HG03575 (cell line): ENCODE results near the gene ARF6.
"Not testable (repeated sequence)": the region's sequence is repeated elsewhere in the genome, so short reads cannot be mapped to it uniquely, and the experiment has no call there.

ENCODE experiments used
- ATAC-seq: cut with Tn5 transposase; IDR thresholded peaks from one replicate; pipeline ENCODE4 v1.9.1; 2021; ENCODE audit not compliant: unreplicated experiment, insufficient number of reproducible peaks, low FRiP score; ENCODE audit errors: extremely low read depth

ARF6 gene

GRCh38 chr14:49873548-49873947 is 19.3 kb upstream of the ARF6 start:
- ATAC-seq, result not testable (repeated sequence)

DNA sequence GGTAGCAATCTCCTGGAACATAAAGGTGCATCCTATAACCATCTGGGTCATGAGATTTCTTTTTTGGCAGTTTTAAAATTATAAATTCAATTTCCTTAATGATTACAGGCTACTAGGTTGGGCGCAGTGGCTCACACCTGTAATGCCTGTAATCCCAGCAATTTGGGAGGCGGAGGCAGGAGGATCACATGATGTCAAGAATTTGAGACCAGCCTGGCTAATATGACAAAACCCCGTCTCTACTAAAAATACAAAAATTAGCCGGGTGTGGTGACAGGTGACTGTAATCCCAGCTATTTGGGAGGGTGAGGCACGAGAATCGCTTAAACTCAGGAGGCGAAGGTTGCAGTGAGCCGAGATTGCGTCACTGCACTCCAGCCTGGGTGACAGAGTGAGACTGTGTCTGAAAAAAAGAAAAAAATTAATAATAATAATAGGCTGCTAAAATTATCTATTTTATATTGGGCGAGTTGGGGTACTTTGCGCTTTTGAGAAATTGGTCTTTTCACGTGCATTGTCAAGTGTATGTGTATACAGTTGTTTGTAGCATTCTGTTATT is 17.2 kb upstream of the ARF6 start:
- ATAC-seq, result no peak

- ATAC-seq, result no peak
These were observed 16.2 kb upstream of the ARF6 start for GRCh38 chr14:49876563-49877127.

DNA sequence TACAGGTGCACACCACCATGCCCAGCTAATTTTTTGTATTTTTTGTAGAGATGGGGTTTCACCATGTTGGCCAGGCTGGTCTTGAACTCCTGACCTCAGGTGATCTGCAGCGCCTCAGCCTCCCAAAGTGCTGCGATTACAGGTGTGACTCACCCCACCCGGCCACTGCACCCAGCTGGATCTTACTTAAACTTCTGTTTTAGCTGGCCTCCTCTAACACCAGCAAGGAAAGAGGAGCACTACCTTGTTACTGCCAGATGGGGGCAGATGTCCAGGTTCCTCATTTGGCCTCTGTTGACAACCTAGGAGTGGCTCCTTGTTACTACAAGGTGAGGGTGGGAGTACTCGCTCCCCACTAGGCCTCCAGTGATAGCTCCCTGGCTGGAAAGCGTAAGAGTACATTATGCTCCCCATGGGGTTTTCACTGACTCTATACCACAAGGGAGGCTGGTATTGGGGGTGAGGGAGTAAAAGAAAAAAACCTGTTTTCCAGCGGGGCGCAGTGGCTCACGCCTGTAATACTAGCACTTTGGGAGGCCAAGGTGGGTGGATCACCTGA is 13.2 kb upstream of the ARF6 start:
- ATAC-seq, result no peak

DNA sequence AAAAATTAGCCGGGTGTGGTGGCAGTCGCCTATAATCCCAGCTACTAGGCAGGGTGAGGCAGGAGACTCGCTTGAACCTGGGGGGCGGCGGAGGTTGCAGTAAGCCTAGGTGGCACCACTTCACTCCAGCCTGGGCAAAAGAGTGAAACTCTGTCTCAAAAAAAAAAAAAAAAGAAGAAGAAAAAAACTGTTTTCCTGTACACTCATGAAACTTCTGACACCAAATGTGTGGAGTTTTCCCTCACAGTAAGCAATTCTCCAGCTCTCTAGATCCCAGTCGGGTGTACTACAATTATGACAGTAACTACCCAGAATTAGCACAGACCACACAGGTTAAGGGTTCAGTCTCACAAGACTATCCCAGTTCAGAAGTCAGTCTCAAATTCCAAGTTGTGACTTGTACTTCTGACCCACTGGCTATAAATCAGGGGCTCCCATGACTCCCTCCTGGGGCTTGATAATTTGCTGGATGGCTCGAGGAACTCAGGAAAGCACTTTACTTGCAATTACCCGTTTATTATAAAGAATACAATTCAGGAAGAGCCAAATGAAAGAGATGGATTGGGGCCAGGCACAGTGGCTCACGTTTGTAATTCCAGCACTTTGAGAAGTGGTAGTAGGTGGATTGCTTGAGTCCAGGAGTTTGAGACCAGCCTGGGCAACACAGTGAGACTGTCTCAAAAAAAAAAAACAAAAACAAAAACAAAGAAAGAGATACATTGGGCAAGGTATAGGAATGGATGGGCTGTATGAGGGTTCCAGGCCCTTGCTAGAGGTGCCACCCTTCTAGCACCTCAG is 12.4 kb upstream of the ARF6 start:
- ATAC-seq, result no peak

DNA sequence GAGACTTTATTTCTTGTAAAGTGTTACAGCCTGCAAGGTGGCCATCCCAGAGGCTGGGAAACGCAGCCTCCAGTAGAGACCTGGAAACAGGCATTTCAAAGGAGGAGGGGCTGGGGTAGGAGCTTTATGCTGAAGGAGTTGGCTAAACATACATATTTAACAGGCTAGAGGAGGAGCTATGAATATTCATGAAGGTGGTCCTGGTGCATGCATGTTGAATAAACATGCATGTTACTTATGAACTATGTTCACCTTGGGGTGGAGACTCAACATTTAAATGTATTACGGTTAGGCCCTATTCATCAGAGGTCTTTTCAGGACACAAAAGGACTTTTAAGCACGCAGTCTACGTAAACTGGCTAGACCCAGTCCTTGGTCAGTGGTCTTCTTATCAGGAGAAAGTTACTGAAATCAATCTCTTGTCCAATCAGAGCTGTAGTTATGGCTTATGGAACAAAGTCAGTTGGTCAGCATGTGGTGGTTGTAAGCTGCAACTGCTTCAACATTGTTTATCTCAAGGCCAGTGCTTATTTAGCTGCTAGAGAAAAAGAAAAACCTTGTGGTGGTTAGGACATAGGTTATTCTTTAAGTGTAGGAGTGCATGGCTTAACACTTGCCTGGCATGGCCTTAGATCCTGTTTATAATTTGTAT is 11.4 kb upstream of the ARF6 start:
- ATAC-seq, result no peak

GRCh38 chr14:49882826-49883694 is 9.8 kb upstream of the ARF6 start:
- ATAC-seq, result no peak

- ATAC-seq, result no peak
These were observed 6.4 kb upstream of the ARF6 start for GRCh38 chr14:49886523-49886922.

DNA sequence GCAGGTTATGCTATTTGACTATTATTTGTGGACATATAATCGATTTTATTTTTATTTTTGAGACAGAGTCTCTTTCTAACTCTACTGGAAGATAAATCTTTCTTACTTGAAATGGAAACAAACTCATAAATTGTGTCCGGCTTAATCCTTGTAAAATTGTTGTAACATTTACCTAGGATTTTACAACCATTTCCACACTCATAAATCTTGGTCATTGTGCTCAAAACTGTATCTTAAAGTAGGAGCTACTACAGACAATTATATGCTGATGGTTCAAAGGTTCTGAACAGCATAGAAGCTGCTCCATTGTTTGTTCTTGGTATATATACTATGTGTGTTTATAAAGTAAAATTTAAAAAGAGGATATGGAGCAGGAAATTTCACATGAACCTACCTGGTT is 4.6 kb upstream of the ARF6 start:
- no peak for ATAC-seq

DNA sequence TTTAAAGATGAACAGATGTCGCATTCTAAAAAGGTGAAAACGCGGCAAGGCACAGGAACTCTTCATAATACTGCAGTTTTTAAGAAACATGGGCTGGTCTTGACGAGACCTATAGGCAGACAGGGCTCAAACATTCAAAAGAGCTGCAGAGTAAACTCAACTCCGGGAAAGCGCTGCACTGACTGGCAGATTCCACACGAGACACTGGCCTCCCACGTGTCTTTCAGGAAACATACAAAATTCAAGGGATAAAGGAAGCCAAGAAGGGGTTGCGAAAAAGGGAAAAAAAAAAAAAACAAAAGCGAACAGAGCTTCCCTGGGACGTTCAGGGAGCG is 614 bp upstream of the ARF6 start:
- ATAC-seq, result peak; percentile 13

DNA sequence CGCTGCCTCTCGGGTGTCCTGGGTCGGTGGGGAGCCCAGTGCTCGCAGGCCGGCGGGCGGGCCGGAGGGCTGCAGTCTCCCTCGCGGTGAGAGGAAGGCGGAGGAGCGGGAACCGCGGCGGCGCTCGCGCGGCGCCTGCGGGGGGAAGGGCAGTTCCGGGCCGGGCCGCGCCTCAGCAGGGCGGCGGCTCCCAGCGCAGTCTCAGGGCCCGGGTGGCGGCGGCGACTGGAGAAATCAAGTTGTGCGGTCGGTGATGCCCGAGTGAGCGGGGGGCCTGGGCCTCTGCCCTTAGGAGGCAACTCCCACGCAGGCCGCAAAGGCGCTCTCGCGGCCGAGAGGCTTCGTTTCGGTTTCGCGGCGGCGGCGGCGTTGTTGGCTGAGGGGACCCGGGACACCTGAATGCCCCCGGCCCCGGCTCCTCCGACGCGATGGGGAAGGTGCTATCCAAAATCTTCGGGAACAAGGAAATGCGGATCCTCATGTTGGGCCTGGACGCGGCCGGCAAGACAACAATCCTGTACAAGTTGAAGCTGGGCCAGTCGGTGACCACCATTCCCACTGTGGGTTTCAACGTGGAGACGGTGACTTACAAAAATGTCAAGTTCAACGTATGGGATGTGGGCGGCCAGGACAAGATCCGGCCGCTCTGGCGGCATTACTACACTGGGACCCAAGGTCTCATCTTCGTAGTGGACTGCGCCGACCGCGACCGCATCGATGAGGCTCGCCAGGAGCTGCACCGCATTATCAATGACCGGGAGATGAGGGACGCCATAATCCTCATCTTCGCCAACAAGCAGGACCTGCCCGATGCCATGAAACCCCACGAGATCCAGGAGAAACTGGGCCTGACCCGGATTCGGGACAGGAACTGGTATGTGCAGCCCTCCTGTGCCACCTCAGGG is 679 bp downstream of the ARF6 start:
- ATAC-seq, result peak; percentile 0

- not testable (repeated sequence) for ATAC-seq
These were observed 1.6 kb downstream of the ARF6 start for GRCh38 chr14:49894214-49895107.

DNA sequence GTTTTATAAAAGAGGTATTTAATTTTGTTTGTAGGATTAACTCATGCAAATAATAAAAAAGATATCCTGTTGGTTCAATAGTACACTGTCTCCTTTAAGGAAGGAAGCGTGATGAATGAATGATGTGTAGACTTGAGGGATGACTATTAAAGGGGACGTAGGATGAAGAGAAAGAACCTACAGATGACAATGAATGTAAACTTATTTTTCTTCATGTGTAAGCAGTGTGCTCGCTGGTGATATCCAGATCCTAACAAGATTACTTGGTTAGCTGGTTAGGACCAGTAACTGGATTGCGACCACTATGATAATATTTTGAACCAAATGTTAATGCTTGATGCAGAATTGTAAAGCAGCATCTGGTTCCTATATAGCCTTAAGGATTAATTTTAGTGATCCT is 2.6 kb downstream of the ARF6 start:
- no peak for ATAC-seq

- not testable (repeated sequence) for ATAC-seq
These were observed 3.4 kb downstream of the ARF6 start for GRCh38 chr14:49896272-49896671.

GRCh38 chr14:49896966-49897365 is 4.1 kb downstream of the ARF6 start:
- no peak for ATAC-seq

- ATAC-seq, result no peak
These were observed 4.5 kb downstream of the ARF6 start for GRCh38 chr14:49897414-49897813.

DNA sequence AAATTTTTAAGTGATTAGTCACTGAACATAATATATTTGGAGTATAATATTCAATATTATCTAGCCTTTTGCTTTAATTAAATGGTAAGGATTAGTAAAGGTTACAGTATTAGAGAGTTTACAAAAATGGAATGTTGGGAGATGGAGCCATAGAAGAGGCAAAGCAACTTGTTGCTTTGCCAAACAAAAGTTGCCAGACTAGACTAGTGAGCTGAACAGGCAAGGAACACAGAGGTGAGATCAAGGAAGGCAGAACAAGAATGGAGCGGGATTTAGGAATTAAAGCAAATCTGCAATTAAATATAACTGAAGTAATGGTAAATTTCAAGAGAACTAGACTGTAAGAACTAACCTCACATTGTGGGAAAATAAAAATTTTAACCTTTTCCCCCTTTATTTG is 5.1 kb downstream of the ARF6 start:
- no peak for ATAC-seq
